Kidney (tissue), 14 donors: ENCODE results near the gene PRR16. TPM values are rescaled to one million over a fixed set of nuclear protein-coding genes. Genes with fewer than 3 reads are reported as not detected.

Experiments used
- DNase-seq, 5 donors: peaks; one replicate each; pipeline ENCODE4 v3.0.0-alpha.2; 2013 to 2020
- FAIRE-seq: peaks from 2 replicates; lab custom pipeline; 2012; peaks lifted over from hg19 to GRCh38; lab: Jason Lieb, UNC
- H3K27ac ChIP-seq, 2 donors: one replicate each; pipeline ENCODE4 v1.7.0; 2013; ENCODE audit warnings: low read depth in 2 of 2, low read length in 2 of 2, inconsistent platforms in 1 of 2
- H3K27me3 ChIP-seq: one replicate; pipeline ENCODE4 v1.7.1; 2013; ENCODE audit warnings: low read length, inconsistent platforms; ENCODE audit not compliant: control insufficient read depth, insufficient read depth
- H3K36me3 ChIP-seq, 3 donors: one replicate each; pipeline versions ENCODE4 v1.7.0 to v1.7.1; 2013; ENCODE audit warnings: low read length in 3 of 3, control low read depth in 1 of 3, inconsistent platforms in 1 of 3; ENCODE audit not compliant: insufficient read depth in 3 of 3, control insufficient read depth in 2 of 3
- H3K4me1 ChIP-seq, 3 donors: one replicate each; pipeline versions ENCODE4 v1.7.0 to v1.7.1; 2013; ENCODE audit warnings: low read length in 3 of 3, inconsistent platforms in 1 of 3, low read depth in 1 of 3; ENCODE audit not compliant: control insufficient read depth in 2 of 3, insufficient read depth in 2 of 3
- H3K4me3 ChIP-seq, 3 donors: one replicate each; pipeline versions ENCODE4 v1.7.0 to v1.8.1; 2013; ENCODE audit warnings: low read length in 3 of 3, control low read depth in 1 of 3, inconsistent platforms in 1 of 3
- H3K9ac ChIP-seq, 3 donors: one replicate each; pipeline versions ENCODE4 v1.7.0 to v1.7.1; 2013; ENCODE audit warnings: low read length in 3 of 3, control low read depth in 1 of 3, inconsistent platforms in 1 of 3
- H3K9me3 ChIP-seq, 3 donors: one replicate each; pipeline versions ENCODE4 v1.7.0 to v1.7.1; 2013; ENCODE audit warnings: low read length in 3 of 3, control low read depth in 1 of 3, inconsistent platforms in 1 of 3; ENCODE audit not compliant: control insufficient read depth in 2 of 3, insufficient read depth in 1 of 3
- CTCF ChIP-seq: IDR thresholded peaks from 3 replicates; pipeline ENCODE4 v1.5.1; 2012; ENCODE audit warnings: mild to moderate bottlenecking, moderate library complexity, borderline replicate concordance; ENCODE audit not compliant: insufficient read depth; ENCODE audit errors: extremely low read depth
- intact Hi-C: fragments of 100-400 bp; cut with DNase I; formaldehyde crosslinking; loops from one replicate; pipeline ENCODE4 v1.11.1; 2022
- polyA plus RNA-seq: library from polyadenylated mRNA; stranded (reverse); fragments of 350-450 nt; fragmentation: Illumina TruSeq; extraction: RNeasy Lipid Tissue Mini Kit (QIAGEN cat#74804); gene quantifications from one replicate; pipeline ENCODE4 v1.2.3, GENCODE V29; 2014; ENCODE audit warnings: low read depth, low replicate concordance; ENCODE audit not compliant: insufficient read depth
- total RNA-seq: library from RNA; stranded (reverse); fragmentation: NEBNext Ultra II Directional; extraction: Animal tissue kit (Norgen Biotek cat#: 25700); gene quantifications from one replicate; pipeline ENCODE4 v1.2.1, GENCODE V29; 2021
- donor health status: control.
- donor health status: control.
- donor health status: control.
- donor health status: control.
- donor health status: control.
- donor health status: DM: yes; HTN: yes; CAD: no.
- donor health status: Normal renal cell carcinoma (clear cell type).

The PRR16 gene
- total and polyA plus RNA-seq, 2 donors from 2014 or later: 2.4 to 3.6 TPM

- Histone ChIP-seq H3K27ac (no peak overlapping the region), H3K9me3 (no peaks in the 10 kb centered on the region), H3K4me3 (peak overlapping the region in 1 of 3 donors; percentile 47), H3K4me1 (peaks cover 0 to 5% (median 0%) of the 10 kb centered on the region in 3 donors), H3K36me3 (no peaks in the 10 kb centered on the region), H3K27me3 (peaks cover 4% of the 10 kb centered on the region), H3K9ac (no peak overlapping the region)
- no peak for FAIRE-seq
- intact Hi-C loops: no loop called here
- DNase-seq: no peak
- no peak for TF ChIP-seq CTCF
Observed at GRCh38 chr5:120466341-120467006, 2.4 kb downstream of the PRR16 start.

GRCh38 chr5:120471971-120472370 lies 7.9 kb downstream of the PRR16 start:
- no peaks in the 10 kb centered on the region for H3K9me3 ChIP-seq
- H3K27me3 ChIP-seq: no peaks in the 10 kb centered on the region
- intact Hi-C loops: no loop called here
- FAIRE-seq: no peak
- no peak overlapping the region for H3K4me3 ChIP-seq
- H3K27ac ChIP-seq: no peak overlapping the region
- no peak for DNase-seq
- H3K9ac ChIP-seq: no peak overlapping the region
- no peak for TF ChIP-seq CTCF
- H3K4me1 ChIP-seq: no peaks in the 10 kb centered on the region
- no peaks in the 10 kb centered on the region for H3K36me3 ChIP-seq

- H3K27me3 ChIP-seq: no peaks in the 10 kb centered on the region
- H3K27ac ChIP-seq: no peak overlapping the region
- DNase-seq: no peak
- intact Hi-C loops: no loop called here
- no peaks in the 10 kb centered on the region for H3K4me1 ChIP-seq
- no peaks in the 10 kb centered on the region for H3K9me3 ChIP-seq
- FAIRE-seq: no peak
- no peak for TF ChIP-seq CTCF
- H3K9ac ChIP-seq: no peak overlapping the region
- no peak overlapping the region for H3K4me3 ChIP-seq
- no peaks in the 10 kb centered on the region for H3K36me3 ChIP-seq
Observed at GRCh38 chr5:120472911-120473310, 8.8 kb downstream of the PRR16 start.

GRCh38 chr5:120473332-120473731 lies 9.2 kb downstream of the PRR16 start:
- no peak overlapping the region for H3K27ac ChIP-seq
- H3K27me3 ChIP-seq: no peaks in the 10 kb centered on the region
- H3K36me3 ChIP-seq: no peaks in the 10 kb centered on the region
- no peak for TF ChIP-seq CTCF
- no peaks in the 10 kb centered on the region for H3K9me3 ChIP-seq
- H3K9ac ChIP-seq: no peak overlapping the region
- no peak for DNase-seq
- H3K4me1 ChIP-seq: no peaks in the 10 kb centered on the region
- intact Hi-C loops: no loop called here
- FAIRE-seq: no peak
- no peak overlapping the region for H3K4me3 ChIP-seq
